DMS153 (cell line): Measurements from ENCODE around the gene RTP4.
A peak's percentile ranks its signal among the peaks of the same experiment; 100 is the strongest.

Source experiments
- DNase-seq: peaks from one replicate; lab custom pipeline; 2025; lab: John Stamatoyannopoulos, UW

RTP4 gene

DNA sequence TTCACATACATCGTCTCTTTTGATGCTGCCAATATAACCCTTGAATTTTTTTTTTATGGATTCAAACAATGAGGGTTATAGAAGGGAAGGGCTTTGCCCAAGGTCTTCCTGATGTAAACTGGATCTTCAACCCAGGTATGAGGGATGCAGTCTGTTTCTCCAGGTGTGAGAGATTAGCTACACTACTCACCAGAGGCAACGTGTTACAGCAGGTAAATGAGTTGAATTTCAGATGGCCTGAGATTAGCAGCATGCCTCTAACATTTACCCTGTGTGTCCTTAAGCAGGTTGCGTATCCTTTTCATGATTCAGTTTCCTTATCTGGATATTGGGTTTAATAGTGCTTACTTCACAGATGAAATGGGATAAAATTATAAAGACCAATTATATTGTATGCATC lies 1.9 kb downstream of the RTP4 start:
- DNase-seq: no peak

DNA sequence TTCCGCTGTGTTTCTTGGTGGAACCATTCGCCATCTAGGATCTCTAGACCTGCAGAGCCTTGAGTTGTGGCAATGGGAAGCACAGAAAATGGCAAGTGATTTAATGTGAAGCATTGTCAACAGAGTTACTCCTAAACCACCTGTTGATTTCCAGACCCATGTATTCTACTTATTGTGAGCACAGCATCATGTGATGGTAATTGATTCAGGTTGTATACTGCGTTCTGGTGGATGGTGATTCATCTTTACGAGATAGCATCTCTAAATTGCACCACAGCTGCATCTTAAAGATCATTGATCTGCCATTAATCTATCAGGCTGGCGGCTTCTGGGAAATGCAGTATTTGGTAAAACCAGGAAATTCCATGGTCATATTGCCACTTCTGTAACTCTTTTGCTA lies 7.4 kb downstream of the RTP4 start:
- DNase-seq: no peak

DNA sequence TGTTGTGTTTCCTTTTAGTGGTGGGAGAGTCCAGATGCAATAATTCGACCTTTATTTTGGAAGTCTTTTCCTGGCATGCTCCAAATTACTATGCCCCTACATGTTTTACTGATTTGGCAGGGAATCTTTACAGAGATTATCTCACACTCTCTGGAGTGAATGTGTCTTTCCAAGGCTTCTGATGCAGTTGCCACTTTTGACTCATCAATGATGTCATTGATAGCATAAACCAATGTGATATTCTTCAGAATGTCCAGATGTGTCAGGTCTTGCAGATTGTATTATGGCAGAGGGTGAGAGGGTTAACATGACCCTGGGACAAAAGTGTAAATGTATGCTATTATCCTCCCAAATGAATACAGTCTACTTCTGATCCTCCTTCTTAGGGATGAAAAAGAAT lies 9.7 kb downstream of the RTP4 start:
- DNase-seq: no peak

DNA sequence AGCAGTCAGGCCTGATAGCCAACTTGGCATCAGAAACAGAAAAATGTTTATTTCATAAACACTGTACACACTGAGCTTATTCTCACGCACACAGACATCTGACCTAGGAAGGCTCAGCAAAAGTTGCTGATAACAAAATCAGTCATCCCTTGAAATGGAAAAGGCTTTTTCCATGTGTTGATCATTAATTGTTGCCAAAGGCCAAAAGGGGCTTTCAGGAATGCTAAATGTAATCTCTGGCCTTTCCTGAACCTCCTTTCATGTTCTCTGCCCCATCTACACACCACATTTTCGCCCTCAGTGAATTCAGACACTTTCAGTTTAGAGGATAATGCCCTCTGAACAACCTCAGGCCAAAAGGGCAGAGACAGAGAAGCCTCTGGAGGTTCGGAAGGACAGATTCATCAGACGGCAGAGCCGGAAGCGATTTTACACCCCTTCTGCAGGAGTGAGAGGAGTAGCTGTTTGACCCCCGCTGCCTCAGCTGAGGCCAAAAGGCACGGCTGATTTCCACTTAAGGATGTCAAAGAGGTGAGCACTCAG lies 14.5 kb downstream of the RTP4 start:
- DNase-seq: no peak

DNA sequence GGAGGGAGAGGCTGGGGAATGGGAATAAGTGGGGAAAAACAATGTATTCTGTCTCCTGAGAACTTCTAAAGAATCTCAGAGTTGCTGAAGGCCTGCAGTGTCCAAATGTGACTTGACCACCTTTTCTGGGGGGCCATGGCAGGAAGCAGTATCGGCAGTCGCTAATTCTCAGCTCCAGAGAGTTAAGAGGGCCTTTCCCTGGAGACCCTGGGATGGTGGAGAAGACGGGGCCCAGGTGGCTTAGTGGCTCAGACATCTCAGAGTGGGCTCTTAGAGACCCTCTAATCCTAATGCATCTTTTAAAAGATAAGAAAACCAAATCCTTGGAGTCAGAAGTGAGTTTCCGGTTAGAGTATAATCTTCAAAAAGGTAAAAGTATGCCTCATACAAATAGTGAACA lies 15.1 kb downstream of the RTP4 start:
- DNase-seq: no peak

DNA sequence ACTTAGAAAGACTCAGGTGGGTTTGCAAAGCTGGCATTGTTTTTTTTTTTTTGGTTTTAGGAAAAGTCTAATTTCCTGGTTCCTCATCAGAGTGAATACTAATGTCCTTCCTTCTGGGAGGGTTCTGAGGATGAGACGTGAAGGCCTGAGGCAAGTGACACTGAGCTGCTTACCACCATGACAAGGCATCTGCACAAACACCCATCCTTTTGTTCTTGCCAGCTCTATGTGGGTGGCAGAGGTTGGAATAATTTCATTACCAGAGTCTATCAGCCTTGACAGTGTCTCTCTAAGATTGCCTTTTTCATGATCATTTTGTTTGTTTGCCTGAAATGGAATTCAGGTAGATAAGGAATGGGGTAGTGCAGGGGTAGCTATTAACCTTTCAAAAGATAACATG lies 17.1 kb downstream of the RTP4 start:
- no peak for DNase-seq

DNA sequence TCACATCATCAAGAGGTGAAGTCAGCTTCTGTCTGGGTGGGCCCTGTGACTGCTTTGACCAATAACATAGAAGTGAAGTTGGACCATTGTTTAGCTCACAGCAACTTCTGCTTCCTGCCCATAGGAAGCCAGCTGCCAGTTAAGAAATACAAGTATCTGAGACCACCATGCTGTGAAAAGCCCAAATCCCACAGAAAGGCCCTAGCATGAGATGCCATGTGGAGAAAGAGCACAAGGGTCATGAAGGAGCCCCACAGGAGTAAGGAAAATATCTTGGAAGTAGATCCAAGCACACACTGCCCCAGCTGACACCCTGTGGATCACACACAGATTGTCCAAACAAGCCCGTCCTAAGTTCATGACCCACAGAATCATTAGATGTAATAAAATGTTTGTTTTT lies 28.5 kb downstream of the RTP4 start:
- DNase-seq: no peak

DNA sequence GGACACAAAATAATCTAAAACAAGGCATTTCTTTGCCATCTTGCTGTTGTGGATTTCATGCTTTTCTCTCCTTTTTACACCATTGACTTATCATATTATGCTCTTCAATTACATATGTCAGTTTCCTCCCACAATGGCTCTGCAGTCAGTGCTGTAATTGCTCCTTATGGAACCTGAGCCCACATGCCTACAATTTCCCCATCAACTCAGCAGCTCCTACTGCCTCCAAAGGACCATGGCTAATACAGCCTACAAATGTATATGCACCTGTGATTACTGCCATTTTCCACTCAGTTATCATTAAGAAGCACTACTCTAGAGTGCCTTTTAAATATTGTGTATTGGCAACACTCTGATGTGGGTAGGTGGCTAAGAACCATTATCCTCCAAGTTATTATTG lies 30.8 kb downstream of the RTP4 start:
- DNase-seq: no peak

DNA sequence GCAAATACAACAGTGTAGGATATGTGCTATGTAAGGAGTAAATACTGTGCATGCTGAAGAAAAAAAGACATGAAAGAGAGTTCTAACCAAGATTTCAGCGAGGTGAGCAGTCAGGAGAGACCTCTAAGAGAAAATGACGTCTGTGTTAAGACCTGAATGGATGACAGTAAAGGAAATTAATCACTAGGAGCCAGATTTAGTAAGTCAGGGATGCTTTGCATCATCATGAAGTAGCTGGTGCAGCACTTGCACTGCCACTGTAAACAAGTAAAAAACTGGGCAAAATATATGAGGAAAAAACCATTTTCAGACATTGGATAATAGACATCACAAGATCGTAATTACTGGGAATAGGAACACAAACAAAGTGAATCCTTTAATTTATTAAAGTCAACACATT lies 32.6 kb downstream of the RTP4 start:
- DNase-seq: no peak

DNA sequence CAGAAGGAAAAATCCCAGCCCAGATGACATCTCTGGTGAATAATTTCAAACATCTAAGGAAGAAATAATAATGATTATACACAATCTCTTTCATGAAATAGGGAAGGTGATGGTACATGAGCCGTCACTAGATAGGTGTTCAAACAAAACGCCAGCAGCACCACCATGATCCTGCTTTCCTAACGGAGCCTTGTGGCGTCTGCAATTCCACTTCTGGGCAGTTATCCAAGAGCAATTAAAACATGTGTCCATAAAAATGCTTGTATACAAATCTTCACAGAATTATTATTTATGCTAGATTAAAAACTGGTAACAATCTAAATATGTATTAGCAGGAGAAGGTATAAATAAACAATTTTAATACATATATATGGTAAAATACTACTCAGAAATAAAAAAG lies 33.7 kb downstream of the RTP4 start:
- DNase-seq: peak; percentile 47

DNA sequence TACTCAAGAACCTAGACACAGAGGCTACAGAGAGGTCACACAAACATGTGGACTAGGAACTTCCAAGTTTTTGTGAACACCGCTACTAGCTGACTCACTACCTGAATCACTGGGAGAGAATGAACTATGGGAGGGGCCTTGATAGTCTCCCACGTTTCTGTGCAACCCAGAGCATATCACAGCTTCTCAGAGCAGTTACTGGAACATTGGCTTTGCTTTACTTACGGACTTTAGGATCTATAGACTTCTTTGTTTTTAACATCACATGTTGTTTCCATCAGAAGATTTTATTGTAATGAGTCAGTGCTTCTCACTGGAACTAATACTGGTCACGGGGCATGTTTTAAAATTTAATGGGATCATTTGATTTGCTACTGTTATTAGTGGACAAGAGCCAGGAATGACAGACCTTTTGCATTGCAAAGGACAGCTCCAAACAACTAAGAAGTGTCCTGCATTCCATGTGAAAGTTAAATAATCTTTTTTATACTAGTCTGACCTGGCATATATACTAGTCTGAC lies 35.6 kb downstream of the RTP4 start:
- DNase-seq: no peak

DNA sequence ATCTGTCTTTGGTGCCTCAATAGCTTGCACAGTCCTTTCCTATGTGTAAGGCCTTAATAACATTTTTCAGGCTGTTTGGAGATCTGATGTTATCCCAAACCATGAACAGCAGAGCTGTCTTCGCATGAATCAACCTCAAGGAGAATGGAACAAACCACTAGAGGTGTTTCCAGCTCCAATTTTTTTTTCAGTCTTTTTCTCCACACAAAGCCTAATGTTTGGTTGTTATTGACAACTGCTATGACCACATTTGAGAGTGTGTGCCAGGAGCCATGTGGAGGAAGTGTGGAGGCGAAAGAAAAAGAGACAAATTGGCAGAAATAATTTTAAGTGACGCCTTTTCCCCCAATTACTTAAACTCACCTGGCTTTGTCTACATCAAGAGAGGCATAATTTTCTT lies 38.7 kb downstream of the RTP4 start:
- peak; percentile 1 for DNase-seq

DNA sequence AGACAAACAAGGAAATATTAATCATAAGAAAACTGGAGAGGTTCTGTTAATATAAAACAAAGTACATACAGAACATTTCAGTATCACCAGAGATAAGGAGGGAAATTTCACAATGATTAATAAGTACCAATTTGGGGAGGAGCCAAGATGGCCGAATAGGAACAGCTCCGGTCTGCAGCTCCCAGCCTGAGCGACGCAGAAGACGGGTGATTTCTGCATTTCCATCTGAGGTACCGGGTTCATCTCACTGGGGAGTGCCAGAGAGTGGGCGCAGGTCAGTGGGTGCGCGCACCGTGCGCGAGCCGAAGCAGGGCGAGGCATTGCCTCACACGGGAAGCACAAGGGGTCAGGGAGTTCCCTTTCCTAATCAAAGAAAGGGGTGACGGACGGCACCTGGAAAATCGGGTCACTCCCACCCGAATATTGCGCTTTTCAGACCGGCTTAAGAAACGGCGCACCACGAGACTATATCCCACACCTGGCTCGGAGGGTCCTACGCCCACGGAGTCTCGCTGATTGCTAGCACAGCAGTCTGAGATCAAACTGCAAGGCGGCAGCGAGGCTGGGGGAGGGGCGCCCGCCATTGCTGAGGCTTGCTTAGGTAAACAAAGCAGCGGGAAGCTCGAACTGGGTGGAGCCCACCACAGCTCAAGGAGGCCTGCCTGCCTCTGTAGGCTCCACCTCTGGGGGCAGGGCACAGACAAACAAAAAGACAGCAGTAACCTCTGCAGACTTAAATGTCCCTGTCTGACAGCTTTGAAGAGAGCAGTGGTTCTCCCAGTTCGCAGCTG lies 44.0 kb downstream of the RTP4 start:
- DNase-seq: peak; percentile 49
